ENCODE results near the gene SUZ12.
"Not testable (repeated sequence)": the region's sequence is repeated elsewhere in the genome, so short reads cannot be mapped to it uniquely, and the experiment has no call there.

The SUZ12 gene

GRCh38 chr17:31964131-31964530, 27.3 kb downstream of the SUZ12 start:
- not testable (repeated sequence) for DNase-seq

- no peak for DNase-seq
These were observed 30.8 kb downstream of the SUZ12 start for GRCh38 chr17:31967648-31968047.

- not testable (repeated sequence) for DNase-seq
These were observed 33.6 kb downstream of the SUZ12 start for GRCh38 chr17:31970416-31970815.

- DNase-seq, result not testable (repeated sequence)
These were observed 37.7 kb downstream of the SUZ12 start for GRCh38 chr17:31974269-31975071.

GRCh38 chr17:31975391-31975790, 38.6 kb downstream of the SUZ12 start:
- not testable (repeated sequence) for DNase-seq

GRCh38 chr17:31991821-31992220, 55.0 kb downstream of the SUZ12 start:
- DNase-seq, result not testable (repeated sequence)

- DNase-seq, result no peak
These were observed 60.2 kb downstream of the SUZ12 start for GRCh38 chr17:31997005-31997404.

GRCh38 chr17:32006957-32007462, 70.2 kb downstream of the SUZ12 start, which contains the start of gene LRRC37B:
Gene LRRC37B, plus strand, starts transcription at chr17:32007383. Its CDS starts 14,010 bp downstream, at chr17:32021393.
- peak; percentile 74 to 87 (median 80) for DNase-seq

GRCh38 chr17:32007463-32008298, 70.9 kb downstream of the SUZ12 start:
- peak in 2 of 4 experiments; percentile 19 to 28 for DNase-seq

- DNase-seq, result no peak
These were observed 72.4 kb downstream of the SUZ12 start for GRCh38 chr17:32009262-32009542.

GRCh38 chr17:32010114-32010513, 73.3 kb downstream of the SUZ12 start:
- no peak for DNase-seq

GRCh38 chr17:32015245-32016013, 78.6 kb downstream of the SUZ12 start:
- no peak for DNase-seq

- no peak for DNase-seq
These were observed 79.4 kb downstream of the SUZ12 start for GRCh38 chr17:32016231-32016630.

- no peak for DNase-seq
These were observed 82.4 kb downstream of the SUZ12 start for GRCh38 chr17:32019228-32019627.

GRCh38 chr17:32020943-32021614, 84.3 kb downstream of the SUZ12 start:
- DNase-seq, result no peak

- no peak for DNase-seq
These were observed 84.8 kb downstream of the SUZ12 start for GRCh38 chr17:32021615-32021955.

GRCh38 chr17:32022554-32022953, 85.7 kb downstream of the SUZ12 start:
- DNase-seq, result not testable (repeated sequence)

- not testable (repeated sequence) for DNase-seq
These were observed 90.5 kb downstream of the SUZ12 start for GRCh38 chr17:32027271-32027670.

- DNase-seq, result no peak
These were observed 96.4 kb downstream of the SUZ12 start for GRCh38 chr17:32033223-32033622.

GRCh38 chr17:32033812-32034211, 97.0 kb downstream of the SUZ12 start:
- not testable (repeated sequence) for DNase-seq

- DNase-seq, result not testable (repeated sequence)
These were observed 103.4 kb downstream of the SUZ12 start for GRCh38 chr17:32040246-32040645.

GRCh38 chr17:32041306-32041875, 104.6 kb downstream of the SUZ12 start:
- DNase-seq, result not testable (repeated sequence)
